T47D (cell line): ENCODE data around the gene PEMT.

Experiments
- DNase-seq, 2 experiments: peaks; one replicate each; pipeline versions ENCODE4 v3.0.0 to v3.0.0-alpha.2; 2011 to 2012; ENCODE audit warnings: low read depth in 1 of 2, low spot score in 1 of 2
- JUND ChIP-seq: IDR thresholded peaks from 2 replicates; pipeline ENCODE4 v1.6.1; 2012; ENCODE audit warnings: low read depth
- in situ Hi-C: cut with HindIII; loops from 2 replicates; pipeline ENCODE4 v1.10.0; 2016; ENCODE audit warnings: low sequenced_read_pairs, low pct_unique_long_range_greater_than_20kb

Gene PEMT

GRCh38 chr17:17573912-17574311 lies 17.6 kb downstream of the PEMT start:
- in situ Hi-C loops = no loop called here
- TF ChIP-seq JUND = no peak
- no peak for DNase-seq

DNA sequence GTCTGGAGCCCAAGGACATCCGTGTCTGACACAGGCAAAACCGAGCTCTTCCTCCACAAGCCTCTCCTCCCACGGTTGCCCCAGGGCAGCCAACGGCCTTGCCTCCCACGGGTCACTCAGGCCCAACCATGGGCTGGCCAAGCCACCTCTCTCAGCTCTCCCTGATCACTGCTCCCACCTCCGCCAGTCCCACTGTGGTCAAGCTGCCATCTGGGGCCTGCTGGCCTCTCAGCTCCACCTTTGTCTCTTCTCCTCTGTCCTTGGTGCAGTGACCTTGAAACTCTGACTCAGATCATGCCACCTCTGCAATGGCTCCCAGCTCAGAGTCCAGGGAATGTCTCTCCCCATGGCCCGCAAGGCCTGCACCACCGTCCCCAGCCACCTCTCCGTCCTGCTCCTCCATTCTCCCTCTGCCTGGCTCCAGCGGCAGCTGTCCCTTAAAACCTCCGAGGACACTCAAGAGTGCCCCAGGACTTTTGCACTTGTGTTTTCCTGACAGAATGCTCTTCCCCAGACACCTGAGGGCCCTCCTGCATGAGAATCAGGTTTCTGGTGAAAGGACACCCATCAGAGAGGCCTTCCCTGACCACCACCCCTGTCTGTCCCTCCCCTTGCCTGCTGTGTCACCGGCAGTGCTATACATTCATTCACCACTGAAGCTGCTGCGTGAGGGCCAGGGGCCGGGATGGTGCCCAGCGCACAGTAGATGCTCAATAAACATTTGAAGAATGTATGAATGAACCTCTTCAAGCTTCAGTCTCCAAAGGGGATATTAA lies 19.3 kb downstream of the PEMT start:
- in situ Hi-C loops = no loop called here
- TF ChIP-seq JUND = no peak
- DNase-seq = peak in 1 of 2 experiments; percentile 4

DNA sequence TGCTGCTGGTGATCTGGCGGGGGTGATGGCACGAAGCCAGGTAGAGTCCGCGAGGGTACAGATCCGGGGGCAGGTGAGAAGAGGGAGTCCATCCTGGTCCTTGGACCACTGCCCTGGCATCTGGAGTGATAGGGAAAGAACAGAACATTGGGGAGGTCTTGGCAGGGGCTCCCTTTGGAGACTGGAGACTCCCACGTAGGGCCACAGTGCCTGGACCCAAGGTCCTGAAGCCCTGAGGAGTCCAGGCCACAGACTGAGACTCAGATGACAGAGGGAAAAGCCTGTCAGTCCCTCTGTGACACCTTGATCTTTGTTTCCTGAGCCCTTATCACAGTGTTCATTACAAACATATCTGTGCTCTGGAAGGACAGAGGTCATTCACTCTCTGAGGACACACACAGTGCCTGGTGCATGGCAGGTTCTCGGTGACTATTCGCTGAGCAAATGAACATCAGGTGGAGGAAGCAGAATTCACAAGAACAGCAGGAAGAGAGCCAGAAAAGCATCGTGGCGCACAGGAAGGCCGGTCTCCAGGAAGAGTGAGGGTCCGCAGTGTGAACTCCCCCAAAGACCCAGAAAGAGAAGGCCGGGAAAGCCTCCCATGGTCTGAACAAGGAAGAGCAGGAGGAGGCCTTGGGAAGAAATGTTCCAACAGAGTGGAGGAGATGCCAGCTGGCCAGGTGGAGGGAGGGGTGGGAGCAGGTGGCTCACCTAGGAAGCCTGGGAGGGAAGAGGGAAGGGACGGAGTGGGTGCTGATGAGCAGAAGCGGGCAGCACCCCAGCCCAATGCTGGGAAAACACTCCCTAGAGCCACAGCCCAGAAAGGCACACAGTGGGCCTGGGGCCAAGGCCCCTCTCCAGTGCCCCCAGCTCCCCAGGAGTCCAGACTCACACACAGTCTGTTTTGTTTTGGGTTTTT lies 20.5 kb downstream of the PEMT start:
- in situ Hi-C loops = no loop called here

GRCh38 chr17:17570140-17570797 lies 21.2 kb downstream of the PEMT start:
- peak; percentile 59 to 65 for DNase-seq
- in situ Hi-C loops = no loop called here

More for the DNA sequence above, 20.5 kb downstream of the PEMT start:
- no peak for TF ChIP-seq JUND
- DNase-seq = no peak

DNA sequence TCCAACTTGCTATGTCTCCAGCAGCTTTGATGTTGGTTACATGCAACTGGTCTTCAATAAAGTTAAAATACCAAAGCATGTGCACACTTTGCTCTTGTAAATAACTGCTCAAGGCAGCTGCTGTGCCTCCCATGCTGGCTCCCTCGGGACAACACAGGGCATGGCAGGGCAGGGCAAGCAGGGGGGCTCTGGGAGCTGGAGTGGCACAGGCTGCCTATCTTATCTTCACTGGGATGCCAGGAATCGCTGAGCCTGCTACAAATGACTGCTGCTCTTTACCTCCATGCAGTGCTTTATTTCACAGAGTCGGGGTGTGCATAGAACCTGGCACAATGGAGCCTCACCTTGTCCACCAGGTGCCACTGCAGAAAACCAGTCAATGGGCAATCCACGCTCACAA lies 21.8 kb downstream of the PEMT start:
- no peak for TF ChIP-seq JUND

More at GRCh38 chr17:17570140-17570797, 21.2 kb downstream of the PEMT start:
- TF ChIP-seq JUND = no peak

GRCh38 chr17:17568772-17569195 lies 22.7 kb downstream of the PEMT start:
- in situ Hi-C loops = no loop called here
- peak; percentile 69 to 76 for DNase-seq

More for the DNA sequence above, 21.8 kb downstream of the PEMT start:
- DNase-seq = no peak
- in situ Hi-C loops = no loop called here

DNA sequence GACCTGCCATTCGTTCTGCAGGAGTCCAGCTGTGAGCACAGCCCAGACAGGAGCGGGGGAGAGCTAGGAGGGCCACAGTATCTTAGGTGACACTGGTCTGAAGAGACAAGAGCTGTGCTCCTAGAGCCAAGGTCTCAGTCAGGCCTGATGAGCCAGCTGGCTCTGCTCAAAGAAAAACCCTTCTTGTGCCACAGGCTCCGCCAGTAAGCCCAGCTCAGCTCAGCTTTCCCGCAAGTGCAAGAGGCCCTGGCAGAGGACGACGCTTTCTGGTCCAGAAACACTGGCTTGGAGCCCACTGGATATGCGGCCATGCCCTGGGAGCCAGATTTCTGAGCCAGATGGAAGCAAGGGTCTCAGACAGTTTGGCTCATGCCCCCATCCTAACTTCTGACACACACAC lies 23.9 kb downstream of the PEMT start:
- in situ Hi-C loops = no loop called here
- DNase-seq = peak in 1 of 2 experiments; percentile 22
- no peak for TF ChIP-seq JUND

More at GRCh38 chr17:17568772-17569195, 22.7 kb downstream of the PEMT start:
- no peak for TF ChIP-seq JUND

GRCh38 chr17:17566896-17567513 lies 24.5 kb downstream of the PEMT start:
- in situ Hi-C loops = no loop called here
- no peak for TF ChIP-seq JUND
- DNase-seq = no peak

DNA sequence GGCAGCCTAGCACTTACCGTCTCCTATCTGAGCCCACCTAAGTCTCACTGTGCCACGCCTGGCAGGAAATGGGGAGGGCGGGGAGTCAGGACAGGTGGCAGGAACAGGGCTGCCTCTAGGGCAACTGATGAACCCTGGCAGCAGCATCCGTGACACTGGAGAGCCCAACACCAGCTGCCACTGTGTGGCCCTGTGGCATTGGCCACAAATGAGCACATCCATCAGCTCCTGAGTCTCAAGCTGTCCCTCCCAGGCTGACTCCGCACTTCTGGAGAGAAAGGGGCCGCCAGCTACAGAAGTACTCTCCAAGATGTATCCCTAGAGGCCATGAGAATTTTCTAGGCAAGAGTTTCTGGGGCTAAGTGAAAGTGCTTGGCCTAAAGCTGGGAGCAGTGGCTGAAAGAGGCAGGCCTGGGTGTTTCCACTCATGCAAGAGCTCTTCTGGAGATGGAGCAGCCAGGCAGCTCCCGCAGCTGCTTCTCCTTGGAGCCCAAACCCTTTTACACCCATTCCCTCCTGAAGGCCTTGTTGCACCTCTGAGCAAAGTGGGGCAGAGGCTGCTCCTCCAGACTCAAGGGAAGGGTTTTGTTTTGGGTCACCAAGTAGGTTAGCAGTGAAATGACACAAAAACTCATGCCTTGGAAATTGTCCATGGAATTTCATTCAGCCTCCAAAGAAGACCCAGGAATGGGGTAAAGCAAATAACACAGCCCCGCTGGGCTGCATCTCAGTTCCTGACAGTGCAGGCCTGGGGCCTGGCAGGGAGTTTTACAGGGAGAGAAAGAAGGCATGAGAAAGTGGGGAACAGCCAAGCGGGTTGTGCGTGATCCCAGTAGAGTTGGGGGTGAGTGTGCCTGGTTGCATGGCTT lies 25.8 kb downstream of the PEMT start:
- TF ChIP-seq JUND = no peak
- in situ Hi-C loops = no loop called here
- no peak for DNase-seq

- in situ Hi-C loops = no loop called here
- no peak for TF ChIP-seq JUND
- no peak for DNase-seq
These were observed 26.6 kb downstream of the PEMT start for GRCh38 chr17:17564896-17565295.

DNA sequence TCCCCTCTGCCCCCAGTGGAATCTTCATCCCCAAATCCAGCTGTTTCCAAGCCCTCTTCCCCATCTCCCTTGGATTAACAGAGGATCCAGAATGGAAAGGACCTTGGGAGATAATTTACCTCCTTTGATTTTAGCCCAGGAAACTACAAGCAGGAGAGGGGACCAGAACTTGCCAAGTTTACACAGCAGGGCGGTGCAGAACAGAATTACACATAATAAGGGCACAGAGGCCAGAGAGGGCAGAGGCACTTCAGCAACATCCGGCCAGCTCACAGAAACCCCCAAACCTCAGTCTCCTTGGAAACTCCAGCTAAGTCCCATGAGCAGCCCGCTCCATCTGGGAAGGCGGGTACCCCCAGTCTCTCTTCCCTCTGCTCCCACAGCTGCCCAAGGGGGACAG lies 27.2 kb downstream of the PEMT start:
- no peak for DNase-seq
- no peak for TF ChIP-seq JUND
- in situ Hi-C loops = no loop called here
